ENCODE data around the gene GDF11. TPM values are rescaled to one million over a fixed set of nuclear protein-coding genes. Genes with fewer than 3 reads are reported as not detected.

The GDF11 gene
- total RNA-seq, 1 donor from 2014 or later: 15.3 TPM

DNA sequence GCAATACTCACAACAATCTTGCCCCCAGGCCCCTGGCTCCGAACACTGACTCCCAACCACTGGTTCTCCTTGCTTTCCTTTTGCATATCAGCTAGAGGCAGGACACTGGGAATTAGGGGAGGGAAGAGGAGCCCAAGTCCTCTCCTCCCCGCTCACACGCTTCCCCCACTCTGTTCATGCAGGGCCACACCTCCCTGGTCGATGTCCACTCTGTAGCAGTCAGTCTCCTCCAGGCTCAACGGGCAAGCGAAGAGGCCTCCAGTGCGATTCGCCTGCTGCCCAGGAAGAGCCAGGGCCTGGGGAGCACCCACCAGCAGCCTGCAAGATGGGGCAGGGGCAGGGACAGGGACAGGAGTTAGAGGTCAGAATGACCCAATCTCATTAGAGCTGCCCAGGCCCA is 40.1 kb upstream of the GDF11 start:
- no peak overlapping the region for H3K27ac Mint-ChIP-seq
- no peak for DNase-seq (ENCODE audit: low spot score)
- H3K4me3 Mint-ChIP-seq (ENCODE audit: low read depth): no peak overlapping the region
- intact Hi-C loops (cut with micrococcal nuclease): no loop called here
- H3K36me3 Mint-ChIP-seq (ENCODE audit: low read depth): no peaks in the 10 kb centered on the region
- H3K4me1 Mint-ChIP-seq (ENCODE audit: low read depth): peaks cover 5% of the 10 kb centered on the region
- no peaks in the 10 kb centered on the region for H3K9me3 Mint-ChIP-seq
- H3K27me3 Mint-ChIP-seq (ENCODE audit: low read depth): peaks cover 21% of the 10 kb centered on the region

DNA sequence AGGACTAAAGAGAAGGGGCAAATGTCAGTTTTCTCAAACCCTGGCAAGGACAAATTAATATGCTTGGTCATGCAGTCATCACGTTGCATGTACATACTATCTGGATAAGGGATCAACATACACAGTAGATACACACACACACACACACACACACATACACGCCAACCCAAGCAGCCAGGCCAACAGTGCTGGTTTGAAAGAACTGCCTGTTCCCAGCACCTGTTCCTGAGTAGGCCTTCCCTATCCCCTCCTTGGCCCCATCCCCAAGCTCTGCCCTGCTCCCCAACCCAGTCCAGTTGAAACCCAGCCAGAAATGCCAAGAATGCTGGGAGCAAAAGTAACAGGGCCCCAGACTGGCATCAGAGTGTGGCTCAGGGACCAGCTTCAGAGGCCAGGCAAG is 39.6 kb upstream of the GDF11 start:
- peaks cover 7% of the 10 kb centered on the region for H3K4me1 Mint-ChIP-seq (ENCODE audit: low read depth)
- no peak overlapping the region for H3K27ac Mint-ChIP-seq
- H3K9me3 Mint-ChIP-seq: no peaks in the 10 kb centered on the region
- no peaks in the 10 kb centered on the region for H3K36me3 Mint-ChIP-seq (ENCODE audit: low read depth)
- intact Hi-C loops (cut with micrococcal nuclease): no loop called here
- DNase-seq (ENCODE audit: low spot score): no peak
- H3K27me3 Mint-ChIP-seq (ENCODE audit: low read depth): peaks cover 25% of the 10 kb centered on the region
- H3K4me3 Mint-ChIP-seq (ENCODE audit: low read depth): no peak overlapping the region

DNA sequence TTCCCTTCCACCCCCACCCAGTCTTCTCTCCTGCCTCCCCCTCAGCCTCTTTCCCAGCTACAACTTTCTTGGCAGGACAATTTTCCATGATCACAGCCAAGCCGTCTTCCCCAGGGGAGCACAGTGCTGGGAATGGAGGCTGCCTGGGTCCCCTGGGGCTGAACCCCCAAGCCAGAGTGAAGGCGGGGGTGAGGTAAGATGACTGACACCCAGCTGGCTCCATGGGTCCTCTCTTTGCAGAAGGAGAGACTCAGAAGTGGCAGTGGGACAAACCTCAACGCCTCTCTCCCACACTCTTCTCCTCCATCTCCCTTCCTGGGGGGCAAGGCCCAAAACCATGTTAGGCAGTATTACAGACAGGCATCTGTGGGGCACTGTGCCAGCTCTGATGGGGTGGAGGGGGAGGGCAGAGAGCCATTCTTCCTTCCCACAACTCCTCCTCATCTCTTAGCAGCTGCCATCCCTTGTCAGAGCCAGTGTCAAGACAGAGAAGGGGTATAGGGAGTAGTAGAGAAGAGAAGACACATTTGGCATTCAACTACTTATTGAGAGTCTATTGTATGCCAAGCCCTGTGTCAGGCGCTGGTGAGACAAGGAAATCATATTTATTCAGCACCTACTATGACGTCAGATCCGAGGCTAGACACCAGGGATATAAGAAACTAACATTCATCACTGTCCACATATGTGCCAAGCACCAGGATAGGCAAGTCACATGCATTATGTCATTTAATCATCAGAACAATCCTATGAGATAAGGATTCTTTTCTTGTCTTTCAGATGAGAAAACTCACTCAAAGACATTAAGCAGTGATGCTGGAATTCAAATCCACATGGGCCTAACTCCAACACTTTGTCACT is 38.8 kb upstream of the GDF11 start:
- Mint-ChIP-seq H3K27ac (no peak overlapping the region), H3K4me3 (ENCODE audit: low read depth) (no peak overlapping the region), H3K27me3 (ENCODE audit: low read depth) (peaks cover 34% of the 10 kb centered on the region), H3K4me1 (ENCODE audit: low read depth) (peaks cover 16% of the 10 kb centered on the region), H3K36me3 (ENCODE audit: low read depth) (no peaks in the 10 kb centered on the region), H3K9me3 (no peaks in the 10 kb centered on the region)
- DNase-seq (ENCODE audit: low spot score): no peak
- intact Hi-C loops (cut with micrococcal nuclease): no loop called here

DNA sequence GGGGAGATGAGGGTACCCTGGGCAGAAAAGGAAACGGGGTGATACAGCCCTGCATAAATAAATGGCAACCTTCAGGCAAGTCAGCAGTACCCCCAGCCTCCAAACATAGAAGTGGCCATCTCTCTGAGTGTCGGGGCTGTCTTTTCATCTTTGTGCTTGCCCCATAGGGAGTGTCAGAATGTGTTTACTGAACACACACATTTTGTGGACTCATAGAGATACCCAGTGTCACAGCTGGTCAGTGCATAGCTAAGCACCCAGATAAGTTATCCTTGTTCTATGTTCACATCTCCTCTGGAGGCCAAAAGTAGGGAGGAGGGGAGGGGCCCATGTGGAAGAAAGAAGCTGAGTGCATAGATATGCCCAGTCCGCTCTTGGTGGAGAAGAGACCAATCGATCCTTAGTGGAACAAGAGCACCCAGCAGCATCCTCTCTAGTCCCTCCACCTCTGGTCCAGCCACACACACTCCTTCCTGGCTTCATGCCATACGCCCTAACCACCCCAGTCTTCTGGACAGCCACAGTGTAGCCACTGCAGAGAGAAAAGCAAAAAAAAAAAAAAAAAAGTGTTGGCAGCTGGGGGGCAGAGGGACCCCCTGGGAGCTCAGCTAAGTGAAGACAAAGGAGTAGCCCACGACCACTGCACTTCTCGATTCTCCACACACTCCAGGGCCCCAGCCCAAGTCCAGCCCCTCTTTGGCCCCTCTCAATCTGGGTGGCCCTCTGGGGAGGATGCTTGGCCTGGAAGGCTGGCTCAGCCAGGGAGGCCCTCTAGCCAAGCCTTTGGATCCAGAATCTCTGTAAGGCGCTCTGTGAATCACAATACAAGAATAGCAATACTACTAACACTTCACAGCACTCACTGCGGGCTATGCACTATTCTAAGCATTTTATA is 37.9 kb upstream of the GDF11 start:
- Mint-ChIP-seq H3K27ac (no peak overlapping the region), H3K27me3 (ENCODE audit: low read depth) (peaks cover 42% of the 10 kb centered on the region), H3K4me3 (ENCODE audit: low read depth) (no peak overlapping the region), H3K36me3 (ENCODE audit: low read depth) (no peaks in the 10 kb centered on the region), H3K9me3 (no peaks in the 10 kb centered on the region), H3K4me1 (ENCODE audit: low read depth) (peaks cover 17% of the 10 kb centered on the region)
- intact Hi-C loops (cut with micrococcal nuclease): no loop called here
- no peak for DNase-seq (ENCODE audit: low spot score)

DNA sequence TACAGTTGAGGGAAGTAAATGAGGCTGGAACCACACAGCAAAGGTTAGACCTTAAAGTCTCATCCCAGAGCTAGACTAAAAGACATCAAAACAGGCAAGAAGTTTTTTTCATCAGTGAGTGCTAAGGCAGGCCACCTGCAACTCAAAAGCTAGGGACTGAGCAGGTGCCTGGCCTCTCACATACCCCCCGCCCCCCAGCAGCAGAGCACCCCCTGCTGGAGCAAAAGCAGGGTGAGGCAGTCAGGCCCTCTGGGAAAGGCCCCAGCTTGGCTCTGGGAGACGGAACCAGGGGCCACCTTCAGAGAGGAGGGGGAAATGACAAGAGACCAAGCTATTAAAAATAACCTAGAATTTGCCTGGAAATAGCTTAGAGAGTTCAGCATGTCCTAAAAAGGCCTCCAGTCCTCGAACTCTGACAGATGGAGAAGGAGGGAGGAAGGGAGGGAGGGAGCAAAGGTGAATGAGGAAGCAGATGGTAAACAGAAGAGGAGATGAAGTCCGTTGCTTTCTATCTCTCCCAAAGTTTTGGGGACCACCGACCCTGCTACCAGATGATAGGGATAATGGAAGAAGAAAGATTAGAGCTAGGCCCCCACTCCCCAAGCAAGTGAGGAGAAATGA is 37.0 kb upstream of the GDF11 start:
- H3K9me3 Mint-ChIP-seq: no peaks in the 10 kb centered on the region
- H3K4me1 Mint-ChIP-seq (ENCODE audit: low read depth): peaks cover 17% of the 10 kb centered on the region
- no peak overlapping the region for H3K27ac Mint-ChIP-seq
- H3K36me3 Mint-ChIP-seq (ENCODE audit: low read depth): no peaks in the 10 kb centered on the region
- peaks cover 45% of the 10 kb centered on the region for H3K27me3 Mint-ChIP-seq (ENCODE audit: low read depth)
- no peak overlapping the region for H3K4me3 Mint-ChIP-seq (ENCODE audit: low read depth)
- intact Hi-C loops (cut with micrococcal nuclease): no loop called here
- no peak for DNase-seq (ENCODE audit: low spot score)

DNA sequence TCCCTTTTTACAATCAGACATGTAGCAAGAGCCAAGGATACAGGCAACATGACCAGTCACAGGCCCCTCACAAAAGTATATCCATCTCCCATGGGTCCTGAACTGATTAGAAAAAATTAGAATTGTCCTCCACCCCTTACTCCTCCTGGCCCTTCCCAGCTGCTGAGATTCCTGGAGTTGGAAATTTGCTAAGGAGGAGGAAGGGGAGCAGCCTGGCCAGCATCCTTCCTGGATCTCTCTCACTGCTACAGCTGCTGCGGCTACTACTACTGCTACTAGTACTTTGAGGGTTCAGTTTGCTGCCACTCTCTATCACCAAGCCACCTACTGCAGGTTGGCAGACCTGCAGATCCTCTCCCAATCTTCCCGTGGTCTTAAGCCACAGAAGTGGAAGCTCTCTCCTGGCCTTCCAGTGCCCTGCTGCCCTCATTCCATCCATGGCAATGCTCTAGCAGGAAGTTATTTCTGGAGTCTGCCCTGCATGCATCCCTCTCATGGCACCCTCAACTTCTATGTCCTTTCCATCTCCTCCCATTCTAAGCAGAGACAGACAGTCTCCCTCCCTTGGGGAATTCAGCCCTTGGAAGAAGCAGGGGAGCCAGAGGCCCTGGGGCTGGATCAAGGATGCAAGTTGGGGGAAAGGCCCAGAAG is 36.2 kb upstream of the GDF11 start:
- Mint-ChIP-seq H3K4me3 (ENCODE audit: low read depth) (peak overlapping the region; percentile 57), H3K36me3 (ENCODE audit: low read depth) (no peaks in the 10 kb centered on the region), H3K9me3 (no peaks in the 10 kb centered on the region), H3K4me1 (ENCODE audit: low read depth) (peaks cover 17% of the 10 kb centered on the region), H3K27ac (no peak overlapping the region), H3K27me3 (ENCODE audit: low read depth) (peaks cover 45% of the 10 kb centered on the region)
- DNase-seq (ENCODE audit: low spot score): no peak
- intact Hi-C loops (cut with micrococcal nuclease): no loop called here

DNA sequence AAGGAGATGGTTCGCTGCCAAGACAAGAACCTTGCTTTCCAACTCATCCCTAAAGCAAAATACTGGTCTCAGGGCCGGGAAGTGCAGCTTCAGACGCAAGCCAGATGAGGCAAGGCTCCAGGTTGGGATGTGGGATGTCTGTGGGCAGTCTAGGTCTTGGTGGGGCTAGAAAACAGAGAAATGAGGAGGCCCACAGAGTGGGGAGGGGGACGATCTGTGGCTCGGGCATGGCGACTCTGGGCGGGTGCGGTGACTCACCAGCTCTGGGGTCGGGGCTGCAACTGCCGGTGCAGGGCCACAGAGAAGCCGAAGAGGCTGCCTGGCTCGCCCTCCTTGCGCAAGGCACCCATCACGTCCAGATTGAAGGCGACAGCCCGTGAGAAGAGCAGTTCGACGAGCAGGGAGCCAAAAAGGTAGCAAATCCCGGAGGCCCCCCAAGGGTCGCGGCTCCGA is 35.7 kb upstream of the GDF11 start:
- Mint-ChIP-seq H3K9me3 (no peaks in the 10 kb centered on the region), H3K4me1 (ENCODE audit: low read depth) (peaks cover 17% of the 10 kb centered on the region), H3K36me3 (ENCODE audit: low read depth) (no peaks in the 10 kb centered on the region), H3K4me3 (ENCODE audit: low read depth) (peak overlapping the region; percentile 57), H3K27me3 (ENCODE audit: low read depth) (peaks cover 50% of the 10 kb centered on the region), H3K27ac (no peak overlapping the region)
- intact Hi-C loops (cut with micrococcal nuclease): no loop called here
- no peak for DNase-seq (ENCODE audit: low spot score)

DNA sequence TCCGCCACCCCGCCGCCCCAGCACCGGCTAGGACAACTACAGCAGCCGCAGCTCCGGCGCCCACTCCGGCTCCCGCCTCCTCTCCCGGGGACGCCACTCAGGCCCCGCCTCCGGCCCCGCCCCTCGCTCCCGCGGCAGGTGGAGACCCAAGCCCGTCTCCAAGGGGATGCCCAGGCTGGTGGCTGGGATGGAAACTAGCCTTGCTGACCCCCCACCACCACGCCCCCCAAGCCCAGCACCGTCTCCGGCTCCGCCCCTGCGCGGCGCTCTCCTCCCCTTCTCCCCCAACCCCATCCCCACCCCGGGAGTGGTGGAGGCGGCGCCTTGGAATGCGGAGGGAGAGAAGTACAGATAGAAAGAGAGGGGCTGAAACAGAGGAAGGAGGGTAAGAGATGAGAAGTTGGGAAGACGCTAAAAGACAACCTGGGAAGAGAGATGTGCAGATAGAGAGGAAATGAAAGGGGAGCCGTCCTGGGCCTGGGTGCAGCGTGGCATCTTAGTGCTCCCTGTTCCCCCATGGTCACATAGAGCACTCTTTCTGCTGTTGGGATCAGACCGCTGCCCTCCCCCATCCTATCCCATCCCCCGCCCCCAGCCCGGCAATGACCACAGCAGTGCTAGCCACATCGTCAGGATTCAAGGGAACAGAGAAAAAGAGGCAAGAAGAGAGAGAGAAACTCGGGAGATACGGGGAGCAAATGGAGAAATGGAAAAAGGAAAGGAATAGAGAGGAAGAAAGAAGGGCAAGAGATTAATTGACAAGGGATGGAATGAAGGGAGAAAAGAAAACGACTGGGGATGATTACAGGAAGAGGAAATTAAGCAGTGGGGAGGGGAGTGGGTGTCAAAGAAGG is 34.9 kb upstream of the GDF11 start, which contains the start of gene ITGA7:
TSS of gene ITGA7 (minus strand) at position 64 of the 854 bp plus-strand sequence. CDS start 222 bp downstream, outside the sequence.
- Mint-ChIP-seq H3K27me3 (ENCODE audit: low read depth) (peaks cover 53% of the 10 kb centered on the region), H3K36me3 (ENCODE audit: low read depth) (no peaks in the 10 kb centered on the region), H3K9me3 (no peaks in the 10 kb centered on the region), H3K4me3 (ENCODE audit: low read depth) (peak within 1 kb of the TSS; percentile 73), H3K4me1 (ENCODE audit: low read depth) (peaks cover 17% of the 10 kb centered on the region), H3K27ac (no peak within 1 kb of the TSS)
- intact Hi-C loops (cut with micrococcal nuclease): no loop called here
- DNase-seq (ENCODE audit: low spot score): peak; percentile 39

DNA sequence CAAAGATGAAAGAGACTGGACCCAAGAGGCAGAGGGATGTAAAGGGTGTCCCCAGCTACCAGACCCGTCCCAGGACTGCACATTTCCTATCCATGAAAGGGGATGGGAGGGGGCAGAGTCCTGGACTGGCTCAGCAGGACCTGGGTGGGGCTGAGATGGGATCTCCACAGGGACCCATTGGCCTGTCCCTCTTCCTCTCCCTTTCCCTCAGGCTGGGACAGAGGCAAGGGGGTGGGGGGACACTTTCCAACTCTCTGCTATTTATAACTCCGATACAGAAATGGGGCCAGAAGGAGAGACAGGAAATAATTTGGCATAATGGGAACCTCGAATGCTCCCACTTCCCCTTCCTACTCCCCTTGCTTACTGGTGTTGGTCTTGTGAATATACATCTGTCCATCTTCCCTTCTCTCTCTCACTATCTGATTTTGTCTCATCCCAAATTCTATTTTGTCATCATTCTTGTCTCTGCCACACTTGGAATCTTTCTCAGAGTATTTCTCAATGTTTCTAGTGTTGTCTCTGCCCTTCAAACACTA is 34.2 kb upstream of the GDF11 start:
- Mint-ChIP-seq H3K27ac (no peak overlapping the region), H3K36me3 (ENCODE audit: low read depth) (no peaks in the 10 kb centered on the region), H3K4me3 (ENCODE audit: low read depth) (peak overlapping the region; percentile 73), H3K4me1 (ENCODE audit: low read depth) (peaks cover 17% of the 10 kb centered on the region), H3K27me3 (ENCODE audit: low read depth) (peaks cover 53% of the 10 kb centered on the region), H3K9me3 (no peaks in the 10 kb centered on the region)
- intact Hi-C loops (cut with micrococcal nuclease): no loop called here
- DNase-seq (ENCODE audit: low spot score): no peak

DNA sequence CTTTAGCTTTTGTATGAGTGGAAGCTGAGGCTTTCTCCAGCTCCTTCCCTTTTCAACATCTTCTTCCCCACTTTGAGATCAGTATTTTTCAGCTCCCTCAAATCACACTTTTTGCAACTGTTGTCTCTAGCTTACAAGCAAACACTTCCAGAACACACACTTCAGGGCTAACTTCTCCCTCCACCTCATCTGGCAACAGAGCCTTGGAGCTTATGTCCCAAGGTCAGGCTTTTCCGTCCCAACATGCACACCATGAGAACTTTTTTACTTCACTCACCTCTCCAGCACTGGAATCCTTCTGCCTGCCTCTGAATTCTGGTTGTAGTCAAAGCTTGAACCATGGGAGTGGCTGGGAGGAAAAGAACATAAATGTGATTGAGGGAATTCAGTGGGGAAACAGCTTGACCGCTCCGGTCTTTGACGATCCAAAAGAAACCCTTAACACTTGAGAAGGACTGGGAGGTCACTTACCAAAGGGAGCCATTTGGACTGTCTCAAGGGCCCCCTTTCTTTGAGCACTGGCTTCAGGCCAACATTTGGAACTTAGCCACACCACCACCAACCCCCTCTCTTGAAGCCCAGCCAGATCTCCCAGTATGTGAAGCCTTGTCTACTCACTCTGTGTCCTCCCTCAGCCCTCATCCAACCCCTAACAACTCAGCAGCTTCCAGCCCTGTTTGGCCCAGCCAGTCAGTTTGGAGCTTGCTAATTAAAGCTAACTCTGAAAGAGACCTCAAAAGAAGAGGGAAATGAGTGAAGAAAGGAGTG is 31.0 kb upstream of the GDF11 start:
- no peak overlapping the region for H3K27ac Mint-ChIP-seq
- H3K9me3 Mint-ChIP-seq: no peaks in the 10 kb centered on the region
- H3K36me3 Mint-ChIP-seq (ENCODE audit: low read depth): no peaks in the 10 kb centered on the region
- DNase-seq (ENCODE audit: low spot score): no peak
- no peak overlapping the region for H3K4me3 Mint-ChIP-seq (ENCODE audit: low read depth)
- intact Hi-C loops (cut with micrococcal nuclease): no loop called here
- peaks cover 36% of the 10 kb centered on the region for H3K27me3 Mint-ChIP-seq (ENCODE audit: low read depth)
- H3K4me1 Mint-ChIP-seq (ENCODE audit: low read depth): peaks cover 22% of the 10 kb centered on the region
